ENCODE data around the gene ALKBH8. TPM values are rescaled to one million over a fixed set of nuclear protein-coding genes. Genes with fewer than 3 reads are reported as not detected.

Gene ALKBH8, protein sequence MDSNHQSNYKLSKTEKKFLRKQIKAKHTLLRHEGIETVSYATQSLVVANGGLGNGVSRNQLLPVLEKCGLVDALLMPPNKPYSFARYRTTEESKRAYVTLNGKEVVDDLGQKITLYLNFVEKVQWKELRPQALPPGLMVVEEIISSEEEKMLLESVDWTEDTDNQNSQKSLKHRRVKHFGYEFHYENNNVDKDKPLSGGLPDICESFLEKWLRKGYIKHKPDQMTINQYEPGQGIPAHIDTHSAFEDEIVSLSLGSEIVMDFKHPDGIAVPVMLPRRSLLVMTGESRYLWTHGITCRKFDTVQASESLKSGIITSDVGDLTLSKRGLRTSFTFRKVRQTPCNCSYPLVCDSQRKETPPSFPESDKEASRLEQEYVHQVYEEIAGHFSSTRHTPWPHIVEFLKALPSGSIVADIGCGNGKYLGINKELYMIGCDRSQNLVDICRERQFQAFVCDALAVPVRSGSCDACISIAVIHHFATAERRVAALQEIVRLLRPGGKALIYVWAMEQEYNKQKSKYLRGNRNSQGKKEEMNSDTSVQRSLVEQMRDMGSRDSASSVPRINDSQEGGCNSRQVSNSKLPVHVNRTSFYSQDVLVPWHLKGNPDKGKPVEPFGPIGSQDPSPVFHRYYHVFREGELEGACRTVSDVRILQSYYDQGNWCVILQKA
- total RNA-seq: 10 to 100 TPM; 18.6 to 19.8 TPM

DNA sequence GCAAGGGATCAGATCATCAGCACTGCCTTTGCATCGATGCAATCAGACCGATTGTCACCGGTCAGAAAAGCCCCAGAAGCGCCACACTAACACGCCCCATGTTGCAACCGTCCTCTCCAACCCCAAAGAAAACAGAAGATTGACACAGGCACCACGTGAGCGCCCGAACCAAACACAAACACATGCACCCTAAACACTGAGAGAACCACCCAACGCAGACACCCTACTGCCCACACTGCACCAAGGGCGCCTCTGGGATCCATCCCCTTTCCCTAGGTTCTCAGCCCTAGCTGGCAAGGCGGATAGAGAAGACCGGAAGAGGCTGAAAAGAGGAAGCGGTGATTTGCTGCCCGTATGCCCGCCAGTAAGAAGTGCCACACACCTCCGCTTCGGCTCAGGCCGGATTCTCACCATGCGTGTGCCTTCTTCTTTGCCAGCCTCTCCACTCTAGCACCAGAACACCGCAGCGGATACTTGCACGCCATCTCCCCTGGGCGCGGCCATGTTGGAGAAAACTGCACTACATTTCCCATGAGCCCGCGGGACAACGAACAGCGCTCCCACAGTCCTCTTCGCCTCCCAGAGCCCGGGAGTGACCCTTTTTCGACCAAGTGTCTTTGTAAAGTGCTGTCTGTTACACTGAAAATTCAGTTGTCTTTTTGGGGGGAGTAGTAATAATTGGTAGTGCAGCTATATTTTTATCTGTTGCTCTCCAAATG lies at the start of gene ALKBH8:
Gene ALKBH8 (minus strand): TSS at position 517 of the 719 bp plus-strand sequence. CDS start 4,842 bp downstream, outside the sequence.
- peak within 1 kb of the TSS; percentile 94 for H3K27ac Mint-ChIP-seq
- peaks cover 53% of the 10 kb centered on the region for H3K4me1 Mint-ChIP-seq
- peaks cover 7% of the 10 kb centered on the region for H3K36me3 Mint-ChIP-seq
- H3K27me3 Mint-ChIP-seq: no peaks in the 10 kb centered on the region
- no peaks in the 10 kb centered on the region for H3K9me3 Mint-ChIP-seq
- H3K4me3 Mint-ChIP-seq: peak within 1 kb of the TSS; percentile 94
- peak; percentile 77 for DNase-seq

DNA sequence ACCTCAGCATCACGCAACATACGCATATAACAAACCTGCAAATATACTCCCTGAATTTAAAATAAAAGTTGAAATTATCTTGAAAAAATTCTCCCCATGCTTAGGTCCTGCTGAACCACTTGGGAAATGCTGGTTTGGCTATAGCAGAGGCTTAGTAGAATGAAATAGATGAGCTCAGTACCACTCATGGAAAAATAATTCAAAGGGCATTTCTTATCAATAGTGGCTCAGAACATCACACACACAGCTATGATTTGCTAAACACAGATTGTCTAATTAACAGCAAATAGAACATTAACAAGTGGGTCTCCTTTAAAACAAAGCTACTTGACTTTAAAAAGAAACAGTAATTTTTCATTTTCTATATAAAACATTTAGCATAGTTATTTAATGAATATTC lies 46.9 kb upstream of the ALKBH8 start:
- Mint-ChIP-seq H3K9me3 (no peaks in the 10 kb centered on the region), H3K27me3 (peaks cover 45% of the 10 kb centered on the region), H3K27ac (no peak overlapping the region), H3K36me3 (no peaks in the 10 kb centered on the region), H3K4me3 (no peak overlapping the region), H3K4me1 (no peaks in the 10 kb centered on the region)
- no peak for DNase-seq

DNA sequence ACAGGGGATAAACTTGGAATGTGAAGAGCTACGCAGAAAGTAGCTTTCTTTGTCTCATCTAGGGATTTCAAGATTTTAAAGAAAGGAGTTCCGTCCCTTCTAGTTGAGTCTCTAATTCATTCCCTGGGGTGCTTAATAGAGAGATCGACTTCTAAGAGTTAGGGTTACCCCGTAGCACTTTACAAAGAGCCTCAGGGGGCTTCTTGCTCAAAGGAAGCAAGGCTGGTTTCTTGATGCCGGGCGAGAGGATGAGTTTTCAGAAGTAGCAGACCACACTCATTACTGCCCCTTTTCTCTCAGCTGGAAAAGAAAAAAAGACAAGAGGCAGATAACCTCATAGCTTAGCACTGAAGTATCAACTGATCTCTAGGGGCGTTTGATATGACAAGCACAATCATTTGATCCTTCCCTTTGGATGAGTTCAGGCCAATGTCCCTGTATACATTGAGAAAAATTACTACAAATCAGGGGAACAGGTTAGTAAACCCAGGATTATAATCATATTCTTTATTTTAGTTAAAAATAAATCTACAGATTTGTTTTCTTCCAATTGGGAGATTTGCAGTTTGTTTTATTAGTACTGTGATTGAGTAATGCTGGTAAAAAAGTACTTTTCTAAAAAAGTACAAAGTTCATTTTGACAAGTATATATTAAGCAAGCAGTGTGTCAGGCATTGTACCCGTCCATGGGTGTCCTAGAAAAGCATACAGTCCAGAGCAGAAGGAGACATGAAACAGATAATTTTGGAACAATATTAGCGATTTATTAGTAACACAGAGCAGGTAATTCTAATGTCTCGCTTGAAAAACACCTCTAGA lies 44.1 kb upstream of the ALKBH8 start:
- no peak for DNase-seq
- Mint-ChIP-seq H3K4me3 (no peak overlapping the region), H3K27ac (no peak overlapping the region), H3K36me3 (no peaks in the 10 kb centered on the region), H3K9me3 (no peaks in the 10 kb centered on the region), H3K27me3 (peaks cover 52% of the 10 kb centered on the region), H3K4me1 (no peaks in the 10 kb centered on the region)

DNA sequence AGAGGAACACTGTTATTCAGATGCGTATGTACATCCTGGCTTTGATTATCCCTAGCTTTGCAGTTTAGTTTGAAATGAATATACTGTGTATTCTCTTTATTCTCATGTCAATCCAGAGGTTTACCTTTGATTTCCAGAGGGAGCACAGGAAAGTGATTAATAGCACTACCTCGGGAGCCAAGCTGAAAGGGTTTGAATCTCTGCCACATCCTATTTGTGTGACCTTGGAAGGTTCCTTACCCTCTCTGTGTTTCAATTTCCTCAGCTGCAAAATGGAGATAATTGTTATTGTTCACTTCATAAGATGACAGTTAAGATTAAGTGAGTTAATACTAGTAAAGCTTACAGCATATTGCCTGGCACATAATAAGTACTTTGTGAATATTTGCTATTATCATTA lies 43.3 kb upstream of the ALKBH8 start:
- Mint-ChIP-seq H3K4me1 (no peaks in the 10 kb centered on the region), H3K36me3 (no peaks in the 10 kb centered on the region), H3K27ac (no peak overlapping the region), H3K27me3 (peaks cover 59% of the 10 kb centered on the region), H3K4me3 (no peak overlapping the region), H3K9me3 (no peaks in the 10 kb centered on the region)
- DNase-seq: no peak

DNA sequence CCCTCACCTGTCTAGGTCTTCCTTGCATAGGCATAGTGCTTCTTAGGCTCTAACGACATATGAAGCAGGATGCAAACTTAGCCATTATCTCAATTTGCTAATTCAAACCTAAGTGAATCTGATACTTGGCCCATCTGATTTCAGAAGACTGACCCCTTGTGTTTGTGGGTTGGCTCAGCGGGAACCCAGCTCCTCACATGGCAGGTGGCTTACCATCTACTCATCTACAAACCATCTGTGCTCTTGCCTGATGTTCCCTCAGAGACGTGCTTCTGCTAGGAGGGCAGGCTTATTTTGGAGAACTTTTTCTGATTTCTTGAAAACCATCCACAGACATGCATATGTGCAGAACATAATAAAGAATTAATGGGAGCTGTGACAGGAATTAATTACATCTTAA lies 40.6 kb upstream of the ALKBH8 start:
- Mint-ChIP-seq H3K27ac (no peak overlapping the region), H3K9me3 (no peaks in the 10 kb centered on the region), H3K4me3 (no peak overlapping the region), H3K36me3 (no peaks in the 10 kb centered on the region), H3K4me1 (no peaks in the 10 kb centered on the region), H3K27me3 (peaks cover 72% of the 10 kb centered on the region)
- DNase-seq: no peak

DNA sequence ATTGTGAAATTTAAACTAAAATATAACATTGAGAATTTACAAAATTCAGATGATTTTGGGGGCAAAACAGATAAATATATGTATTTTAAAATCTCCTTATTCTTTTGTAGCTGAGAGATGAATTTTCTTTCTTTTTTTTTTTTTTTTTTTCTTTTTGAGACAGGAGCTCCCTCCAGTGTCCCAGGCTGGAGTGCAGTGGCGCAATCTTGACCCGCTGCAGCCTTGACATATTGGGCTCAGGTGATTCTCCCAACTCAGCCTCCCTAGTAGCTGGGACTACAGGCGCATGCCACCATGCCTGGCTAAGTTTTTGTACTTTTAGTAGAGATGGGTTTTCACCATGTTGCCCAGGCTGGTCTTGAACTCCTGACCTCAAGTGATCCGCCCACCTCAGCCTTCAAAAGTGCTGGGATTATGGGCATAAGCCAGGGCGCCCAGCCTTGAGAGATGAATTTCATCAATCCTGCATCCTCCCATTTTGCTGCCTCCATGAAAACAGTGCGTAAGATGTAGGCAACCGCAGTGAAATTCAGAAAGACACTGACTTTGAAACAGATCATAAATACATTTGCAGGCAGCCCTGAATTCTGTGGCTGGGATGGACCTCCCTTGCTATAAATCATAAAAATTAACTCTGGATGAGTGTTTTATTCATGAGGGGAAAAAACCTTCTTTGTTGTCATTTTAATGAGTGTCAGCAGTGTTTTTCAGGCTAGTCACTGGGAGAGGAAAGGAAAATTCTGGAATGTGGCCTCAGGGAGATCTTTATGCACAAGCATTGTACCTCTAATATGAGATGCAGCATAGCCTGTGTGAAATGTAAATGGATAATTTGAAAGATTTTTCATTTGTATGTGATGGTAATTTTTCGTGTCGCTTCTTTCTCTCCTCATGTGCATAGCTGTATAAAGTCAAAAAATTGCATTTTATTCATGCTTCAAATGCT lies 39.8 kb upstream of the ALKBH8 start:
- Mint-ChIP-seq H3K27ac (no peak overlapping the region), H3K27me3 (peaks cover 74% of the 10 kb centered on the region)

DNA sequence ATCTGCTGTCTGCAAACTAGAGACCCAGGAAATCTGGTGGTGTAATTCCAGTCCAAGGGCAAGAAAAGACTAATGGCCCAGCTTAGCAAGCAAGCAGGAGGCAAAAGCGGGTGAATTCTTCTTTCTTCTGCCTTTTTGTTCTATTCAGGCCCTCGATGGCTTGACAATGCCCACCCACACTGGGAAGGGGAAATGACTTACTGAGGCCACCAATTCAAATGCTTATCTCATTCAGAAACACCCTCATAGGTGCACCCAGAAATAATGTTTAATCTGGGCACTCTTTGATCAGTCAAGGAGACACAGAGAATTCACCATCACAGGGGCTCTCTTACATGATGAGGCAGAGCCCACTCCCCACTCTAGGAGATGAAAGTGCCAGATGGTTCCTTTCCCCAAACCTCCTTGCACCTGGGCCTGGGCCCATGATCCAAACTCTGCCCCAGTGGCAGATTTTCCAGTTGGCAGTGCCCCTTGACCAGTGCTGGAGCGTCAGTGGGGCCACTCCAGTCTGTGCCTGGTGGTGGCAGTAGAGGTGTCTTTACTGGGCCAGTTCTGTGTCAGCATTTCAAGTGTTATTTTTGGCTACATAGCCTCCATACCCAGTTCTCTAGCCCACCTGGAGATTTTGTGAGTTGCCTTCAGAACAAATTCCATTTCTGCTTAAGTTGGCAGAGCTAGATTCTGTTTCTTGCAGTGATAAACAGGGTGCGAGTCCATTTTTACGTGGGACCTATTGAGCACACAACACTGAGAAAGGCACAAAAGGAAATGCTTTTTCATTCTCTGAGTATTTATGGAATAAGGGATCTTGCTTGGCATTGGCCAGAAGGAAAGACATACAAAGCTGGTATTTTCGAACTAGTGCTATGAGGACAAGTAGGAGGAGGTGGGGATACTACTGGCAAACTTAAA lies 32.9 kb upstream of the ALKBH8 start:
- no peak overlapping the region for H3K4me3 Mint-ChIP-seq
- no peak overlapping the region for H3K27ac Mint-ChIP-seq
- H3K27me3 Mint-ChIP-seq: peaks cover 78% of the 10 kb centered on the region
- H3K36me3 Mint-ChIP-seq: no peaks in the 10 kb centered on the region
- H3K9me3 Mint-ChIP-seq: no peaks in the 10 kb centered on the region
- DNase-seq: no peak
- H3K4me1 Mint-ChIP-seq: peaks cover 4% of the 10 kb centered on the region

More for the DNA sequence above, 39.8 kb upstream of the ALKBH8 start:
- H3K4me3 Mint-ChIP-seq: no peak overlapping the region
- no peaks in the 10 kb centered on the region for H3K9me3 Mint-ChIP-seq
- no peaks in the 10 kb centered on the region for H3K4me1 Mint-ChIP-seq
- no peak for DNase-seq
- H3K36me3 Mint-ChIP-seq: no peaks in the 10 kb centered on the region

DNA sequence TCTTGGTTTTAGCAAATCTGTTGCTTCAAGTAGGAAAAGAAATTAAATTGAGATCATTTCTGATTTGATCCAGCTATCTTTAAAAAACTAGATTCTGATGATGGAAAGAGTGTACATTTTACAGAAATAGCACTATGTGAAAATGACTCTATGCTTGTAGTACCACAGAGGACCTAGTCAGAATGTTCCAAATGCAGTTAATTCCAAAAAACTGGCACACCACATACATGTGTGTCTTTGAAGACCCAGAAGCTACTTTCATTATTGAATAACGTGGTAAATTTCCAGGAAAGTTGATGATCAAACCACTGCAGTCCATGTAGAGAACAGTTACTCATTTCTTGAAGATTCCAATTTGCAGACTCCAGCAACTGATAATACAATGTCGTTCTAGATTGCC lies 29.2 kb upstream of the ALKBH8 start:
- no peak for DNase-seq
- Mint-ChIP-seq H3K27me3 (peaks cover 86% of the 10 kb centered on the region), H3K4me3 (no peak overlapping the region), H3K9me3 (no peaks in the 10 kb centered on the region), H3K36me3 (no peaks in the 10 kb centered on the region), H3K27ac (no peak overlapping the region), H3K4me1 (peaks cover 16% of the 10 kb centered on the region)

DNA sequence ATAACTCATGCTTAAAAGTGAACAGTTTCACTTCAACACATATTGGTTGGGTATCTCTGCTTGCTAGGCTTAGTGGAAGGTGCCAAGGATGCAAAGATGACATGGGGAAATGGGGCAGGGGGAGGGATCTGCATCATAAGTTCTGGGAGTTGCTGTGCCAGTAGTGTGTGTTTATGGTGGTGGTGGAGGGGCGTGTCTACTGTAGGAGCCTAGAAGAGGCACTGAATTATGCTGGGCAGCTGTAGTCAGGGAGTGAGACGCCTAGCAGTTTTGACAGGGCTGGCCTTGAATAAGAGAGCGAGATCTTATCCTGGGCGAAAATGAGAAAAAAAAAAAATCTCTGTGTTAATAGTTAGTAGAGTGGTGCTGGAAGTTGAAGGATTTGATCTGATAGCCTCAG lies 28.4 kb upstream of the ALKBH8 start:
- peaks cover 16% of the 10 kb centered on the region for H3K4me1 Mint-ChIP-seq
- H3K36me3 Mint-ChIP-seq: peaks cover 2% of the 10 kb centered on the region
- H3K27me3 Mint-ChIP-seq: peaks cover 91% of the 10 kb centered on the region
- peaks cover 3% of the 10 kb centered on the region for H3K9me3 Mint-ChIP-seq
- DNase-seq: no peak
- H3K4me3 Mint-ChIP-seq: no peak overlapping the region
- no peak overlapping the region for H3K27ac Mint-ChIP-seq

DNA sequence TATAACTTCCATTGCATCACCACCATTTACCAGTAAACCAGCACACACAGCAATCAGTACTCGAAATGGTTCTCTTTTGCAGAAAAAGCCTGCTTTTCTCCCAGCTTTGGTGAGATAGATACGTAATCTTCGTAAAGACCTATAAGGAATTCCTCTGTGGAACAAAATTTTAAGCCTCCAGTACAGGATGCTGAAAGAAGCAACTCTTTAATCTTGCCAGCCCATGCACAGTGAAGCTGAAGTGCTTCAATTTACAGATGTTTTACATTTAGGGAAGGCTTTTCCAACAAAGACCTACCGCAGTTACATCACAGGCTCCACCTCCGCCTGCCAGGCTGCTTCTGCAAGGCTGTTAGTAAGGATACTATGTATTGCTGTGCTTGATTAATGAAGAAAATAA lies 27.3 kb upstream of the ALKBH8 start:
- Mint-ChIP-seq H3K4me1 (peaks cover 16% of the 10 kb centered on the region), H3K27ac (no peak overlapping the region), H3K4me3 (no peak overlapping the region), H3K27me3 (peaks cover 91% of the 10 kb centered on the region), H3K9me3 (peaks cover 3% of the 10 kb centered on the region), H3K36me3 (peaks cover 2% of the 10 kb centered on the region)
- DNase-seq: no peak

DNA sequence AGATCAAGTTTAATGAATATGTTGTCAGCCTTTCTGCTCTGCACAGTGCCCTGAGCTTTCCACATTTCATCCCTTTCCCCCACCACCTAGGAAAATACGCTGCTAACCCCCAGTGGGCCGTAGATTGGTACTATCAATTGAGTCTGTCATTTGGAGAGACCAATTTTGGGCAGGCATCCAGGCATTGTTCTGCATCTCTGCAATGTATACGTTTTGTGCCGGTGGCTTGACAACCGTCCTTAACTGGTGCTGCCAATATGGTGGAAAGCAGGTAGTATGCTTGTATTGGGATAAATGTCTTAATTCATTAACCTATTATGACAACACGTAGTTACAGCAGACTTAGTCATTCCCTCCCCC lies 26.7 kb upstream of the ALKBH8 start:
- no peak overlapping the region for H3K27ac Mint-ChIP-seq
- DNase-seq: no peak
- H3K9me3 Mint-ChIP-seq: peaks cover 3% of the 10 kb centered on the region
- H3K4me3 Mint-ChIP-seq: peak overlapping the region; percentile 84
- H3K36me3 Mint-ChIP-seq: peaks cover 2% of the 10 kb centered on the region
- H3K27me3 Mint-ChIP-seq: peaks cover 91% of the 10 kb centered on the region
- H3K4me1 Mint-ChIP-seq: peaks cover 16% of the 10 kb centered on the region

DNA sequence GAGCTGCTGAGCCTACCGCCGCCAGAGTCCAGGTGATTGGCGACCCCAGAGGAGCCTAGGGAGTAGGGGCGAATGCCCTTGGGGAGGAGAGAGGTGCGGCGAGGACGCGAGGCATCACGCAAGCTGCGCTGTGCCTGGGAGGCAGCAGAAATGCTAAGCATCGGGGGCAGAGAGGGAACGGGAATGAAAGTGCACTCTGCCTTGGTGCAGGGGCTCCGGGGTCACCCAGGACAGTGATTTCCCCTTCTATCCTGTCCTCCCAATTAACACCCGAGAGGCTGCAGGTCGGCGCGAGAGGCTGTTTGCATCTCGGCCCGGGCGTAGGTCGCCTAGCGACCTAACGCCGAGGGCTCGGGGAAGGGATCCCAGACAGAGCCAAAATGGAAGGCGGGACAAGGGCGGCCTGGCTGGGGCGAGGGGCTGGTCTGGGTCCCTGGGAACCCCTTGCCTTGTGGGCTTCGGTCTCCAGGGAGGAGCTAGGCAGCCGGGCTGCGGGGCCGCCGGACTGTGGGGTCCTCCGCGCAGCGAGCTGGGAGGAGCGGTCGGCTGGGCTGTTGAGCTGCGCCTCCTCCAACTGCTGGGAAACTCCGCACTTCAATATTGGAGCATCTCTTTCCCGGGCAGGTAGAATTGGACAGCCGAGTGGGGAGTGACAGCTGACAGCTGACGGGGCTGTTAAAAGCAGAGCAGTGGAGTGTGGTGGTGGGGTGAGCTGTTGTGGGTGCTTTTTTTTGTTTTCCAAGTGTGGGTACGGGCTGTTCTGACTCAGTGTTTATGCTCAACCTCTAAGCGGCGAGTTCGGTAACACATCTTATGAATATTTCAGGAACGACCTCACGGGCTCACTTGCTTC lies 26.1 kb upstream of the ALKBH8 start:
- H3K9me3 Mint-ChIP-seq: peaks cover 3% of the 10 kb centered on the region
- H3K4me3 Mint-ChIP-seq: peak overlapping the region; percentile 84
- H3K4me1 Mint-ChIP-seq: peaks cover 16% of the 10 kb centered on the region
- H3K27me3 Mint-ChIP-seq: peaks cover 92% of the 10 kb centered on the region
- H3K36me3 Mint-ChIP-seq: peaks cover 2% of the 10 kb centered on the region
- no peak overlapping the region for H3K27ac Mint-ChIP-seq
- peak; percentile 43 for DNase-seq
